Gastrocnemius medialis (tissue), 4 donors: ENCODE measurements around the gene SCRT2. TPM values are rescaled to one million over a fixed set of nuclear protein-coding genes. Genes with fewer than 3 reads are reported as not detected.

Experiments
- ATAC-seq, 2 donors: fragments of 150-250 bp; one replicate each; pipeline ENCODE4 v1.9.1; 2016
- DNase-seq, 2 donors: peaks; one replicate each; pipeline ENCODE4 v3.0.0-alpha.2; 2019
- H3K27ac ChIP-seq, 4 donors: fragments of 200-600 bp; sonication (generic); 1 replicate in 1 of 4; 2 replicates in 3 of 4; pipeline ENCODE4 v1.5.1; 2016 to 2018; ENCODE audit warnings: mild to moderate bottlenecking in 2 of 4, moderate library complexity in 1 of 4
- H3K27me3 ChIP-seq, 3 donors: fragments of 200-600 bp; sonication (generic) in 2 of 3; 1 replicate in 1 of 3; 2 replicates in 2 of 3; pipeline versions ENCODE4 v1.5.1 to v1.6.0; 2016 to 2019; ENCODE audit warnings: mild to moderate bottlenecking in 1 of 3, moderate library complexity in 1 of 3
- H3K36me3 ChIP-seq, 2 donors: fragments of 200-600 bp; sonication (generic) in 1 of 2; one replicate each; pipeline ENCODE4 v1.5.1; 2017 to 2018
- H3K4me1 ChIP-seq, 2 donors: fragments of 200-600 bp; sonication (generic) in 1 of 2; one replicate each; pipeline ENCODE4 v1.5.1; 2016 to 2017; ENCODE audit warnings: mild to moderate bottlenecking in 2 of 2
- H3K4me3 ChIP-seq, 4 donors: fragments of 200-600 bp; sonication (generic) in 3 of 4; 1 replicate in 1 of 4; 2 replicates in 3 of 4; pipeline ENCODE4 v1.5.1; 2016 to 2019; ENCODE audit warnings: mild to moderate bottlenecking in 2 of 4
- H3K9me3 ChIP-seq, 3 donors: fragments of 200-600 bp; sonication (generic) in 2 of 3; 1 replicate in 1 of 3; 2 replicates in 2 of 3; pipeline ENCODE4 v1.5.1; 2016 to 2019
- CTCF ChIP-seq, 5 experiments: fragments of 450-650 bp in 3 of 5; fragments of 200-600 bp in 2 of 5; sonication (generic) in 2 of 5; IDR thresholded peaks in 4 of 5; conservative IDR thresholded peaks in 1 of 5; 1 replicate in 4 of 5; 2 replicates in 1 of 5; pipeline ENCODE4 v1.5.1; 2016 to 2019; ENCODE audit warnings: antibody characterized with exemption in 5 of 5, mild to moderate bottlenecking in 3 of 5, moderate library complexity in 3 of 5
- POLR2A ChIP-seq, 2 donors: fragments of 450-650 bp; IDR thresholded peaks; one replicate each; pipeline ENCODE4 v1.6.1; 2017; ENCODE audit warnings: antibody characterized with exemption in 2 of 2, mild to moderate bottlenecking in 2 of 2, moderate library complexity in 2 of 2
- in situ Hi-C, 4 donors: fragments of 200-750 bp; cut with MboI; loops; one replicate each; pipeline versions ENCODE4 v1.15.0 to v1.8.0; 2017; ENCODE audit warnings: low sequenced_read_pairs in 4 of 4
- intact Hi-C: fragments of 100-400 bp; cut with DNase I; formaldehyde crosslinking; loops from one replicate; pipeline ENCODE4 v1.15.1; 2023; ENCODE audit warnings: low total_unique reads
- total RNA-seq, 4 donors: library from RNA; depleted of rRNA; stranded (reverse); fragments of >200 nt; gene quantifications; one replicate each; pipeline versions ENCODE4 v1.1.0 to v1.2.3, GENCODE V29; 2016

Gene SCRT2
- total RNA-seq, 4 donors from 2014 or later: not detected

DNA sequence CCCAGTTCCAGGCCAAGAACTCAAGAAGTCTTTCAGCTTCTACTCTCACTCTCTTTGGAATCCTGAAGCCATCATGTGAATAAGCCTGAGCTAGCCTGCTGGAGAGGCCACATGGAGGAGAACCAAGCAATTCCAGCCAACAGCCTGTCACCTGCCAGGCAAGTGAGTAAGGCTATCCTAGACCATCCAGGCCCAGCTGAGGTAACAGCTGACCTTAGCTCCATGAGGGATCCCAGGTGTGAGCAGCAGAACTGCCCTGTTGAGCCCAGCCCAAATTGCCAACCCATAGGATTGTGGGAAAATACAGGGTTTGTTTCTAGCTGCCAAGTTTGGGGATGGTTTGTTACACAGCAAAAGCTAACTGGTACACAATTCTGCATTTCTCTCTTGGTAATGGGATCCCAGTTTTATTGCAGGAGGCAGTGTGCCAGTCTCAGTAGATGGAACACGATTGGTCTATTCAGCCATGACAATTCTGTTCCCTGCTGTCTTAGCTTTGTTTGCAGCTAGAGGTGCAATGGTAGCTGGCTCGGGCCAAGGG, 28.1 kb downstream of the SCRT2 start:
- no peak overlapping the region for H3K4me3 ChIP-seq
- no peak for TF ChIP-seq CTCF (IDR thresholded peaks at IDR 0.05 in 4 of 5, conservative IDR thresholded peaks at IDR 0.05 in 1 of 5)
- TF ChIP-seq POLR2A (IDR thresholded peaks at IDR 0.05): no peak
- H3K36me3 ChIP-seq: peaks cover 0 to 42% of the 10 kb centered on the region in 2 donors
- peak in 1 of 2 donors; percentile 29 for DNase-seq
- peaks cover 10 to 19% of the 10 kb centered on the region in 2 donors for H3K4me1 ChIP-seq
- intact Hi-C loops (no loop called here), in situ Hi-C loops (loop anchor here in 3 of 4 donors (10.0 kb wide), 2 partner anchors 83 to 293 kb away; no protein-coding TSS in a partner anchor)
- no peak for ATAC-seq
- no peaks in the 10 kb centered on the region for H3K9me3 ChIP-seq
- H3K27me3 ChIP-seq: peaks cover 0 to 7% (median 2%) of the 10 kb centered on the region in 3 donors
- peak overlapping the region in 2 of 4 donors; percentile 4 to 49 for H3K27ac ChIP-seq

GRCh38 chr20:646868-647233, 28.8 kb downstream of the SCRT2 start:
- TF ChIP-seq POLR2A (IDR thresholded peaks at IDR 0.05): no peak
- H3K27ac ChIP-seq: peak overlapping the region in 3 of 4 donors; percentile 23 to 49 (median 23)
- H3K36me3 ChIP-seq: peaks cover 0 to 42% of the 10 kb centered on the region in 2 donors
- H3K27me3 ChIP-seq: peaks cover 0 to 10% (median 2%) of the 10 kb centered on the region in 3 donors
- no peak overlapping the region for H3K4me3 ChIP-seq
- ATAC-seq (no peak), DNase-seq (no peak)
- H3K4me1 ChIP-seq: peaks cover 3 to 19% of the 10 kb centered on the region in 2 donors
- in situ Hi-C loops: loop anchor here in 3 of 4 donors (10.0 kb wide), 2 partner anchors 82 to 292 kb away; no protein-coding TSS in a partner anchor
- H3K9me3 ChIP-seq: no peaks in the 10 kb centered on the region
- intact Hi-C loops: no loop called here

GRCh38 chr20:646107-646867, 29.3 kb downstream of the SCRT2 start:
- TF ChIP-seq POLR2A (IDR thresholded peaks at IDR 0.05): no peak
- no peak for TF ChIP-seq CTCF (IDR thresholded peaks at IDR 0.05 in 4 of 5, conservative IDR thresholded peaks at IDR 0.05 in 1 of 5)
- Histone ChIP-seq H3K4me1 (peaks cover 0 to 16% of the 10 kb centered on the region in 2 donors), H3K27me3 (peaks cover 0 to 10% (median 2%) of the 10 kb centered on the region in 3 donors), H3K36me3 (peaks cover 0 to 42% of the 10 kb centered on the region in 2 donors), H3K4me3 (no peak overlapping the region), H3K27ac (peak overlapping the region in 3 of 4 donors; percentile 49 to 66 (median 66)), H3K9me3 (no peaks in the 10 kb centered on the region)
- intact Hi-C loops (no loop called here), in situ Hi-C loops (loop anchor here in 3 of 4 donors (10.0 kb wide), 2 partner anchors 81 to 291 kb away; no protein-coding TSS in a partner anchor)
- DNase-seq (no peak), ATAC-seq (no peak)

DNA sequence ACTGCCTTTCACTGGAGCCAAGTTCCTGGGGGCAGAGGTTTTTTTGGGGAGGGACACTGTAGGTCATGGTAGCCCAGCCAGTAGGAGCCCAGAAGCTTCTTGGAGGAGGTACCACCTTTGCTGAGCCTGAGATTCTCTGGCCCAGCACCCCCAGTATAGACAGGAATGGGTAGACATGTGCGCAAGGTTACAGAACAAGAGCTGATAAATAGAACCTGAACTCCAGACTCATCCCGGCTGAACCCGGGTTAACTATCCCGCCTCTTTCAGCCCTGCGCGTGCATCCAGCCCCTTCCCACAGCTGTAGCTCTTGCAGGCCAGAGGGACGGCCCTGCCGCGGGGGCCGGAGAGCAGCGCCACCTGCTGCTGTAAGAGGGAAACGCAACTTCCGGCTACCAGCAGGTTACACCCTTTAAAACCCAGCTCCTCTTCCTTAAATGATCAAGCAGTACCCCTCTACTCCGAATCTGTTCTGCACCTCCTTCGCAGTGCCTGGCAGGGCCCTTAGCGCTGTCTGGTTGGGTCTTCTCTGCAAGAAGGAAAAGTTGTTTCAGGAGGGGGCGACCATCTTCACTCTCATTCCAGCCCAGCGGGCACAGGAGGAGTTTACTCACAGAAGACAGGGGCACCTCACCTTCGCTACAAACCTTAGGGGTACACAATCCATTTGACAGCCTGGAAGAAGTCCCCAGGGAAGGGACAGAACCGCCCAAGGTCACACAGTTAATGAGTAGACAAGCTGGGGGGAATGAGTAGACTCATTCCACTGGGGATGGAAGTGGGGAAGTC, 30.1 kb downstream of the SCRT2 start:
- peak overlapping the region; percentile 32 to 66 (median 58) for H3K27ac ChIP-seq
- H3K9me3 ChIP-seq: no peaks in the 10 kb centered on the region
- H3K4me3 ChIP-seq: no peak overlapping the region
- intact Hi-C loops: loop anchor here (1.0 to 2.0 kb wide), 2 partner anchors 84 to 291 kb away; no protein-coding TSS in a partner anchor
- TF ChIP-seq POLR2A (IDR thresholded peaks at IDR 0.05): no peak
- peak; percentile 71 to 94 (median 89) for TF ChIP-seq CTCF (IDR thresholded peaks at IDR 0.05 in 4 of 5, conservative IDR thresholded peaks at IDR 0.05 in 1 of 5)
- ATAC-seq (peak; percentile 54 to 77), DNase-seq (peak in 1 of 2 donors; percentile 48)
- peaks cover 0 to 34% of the 10 kb centered on the region in 2 donors for H3K36me3 ChIP-seq
- peaks cover 0 to 14% (median 2%) of the 10 kb centered on the region in 3 donors for H3K27me3 ChIP-seq
- peaks cover 0 to 9% of the 10 kb centered on the region in 2 donors for H3K4me1 ChIP-seq
- in situ Hi-C loops: loop anchor here in 3 of 4 donors (10.0 kb wide), 2 partner anchors 81 to 291 kb away; no protein-coding TSS in a partner anchor
